Astrocyte of the spinal cord (primary cell): ENCODE measurements around the gene GAS2L2.
"Not testable (repeated sequence)": the region's sequence is repeated elsewhere in the genome, so short reads cannot be mapped to it uniquely, and the experiment has no call there.

Experiments
- DNase-seq: peaks from one replicate; pipeline ENCODE4 v3.0.0; 2011; ENCODE audit warnings: low read depth, low spot score
- H3K4me3 ChIP-seq: 2 replicates; pipeline ENCODE4 v1.5.1; 2011; ENCODE audit warnings: low read depth, mild to moderate bottlenecking, low read length, moderate library complexity
- CTCF ChIP-seq: IDR thresholded peaks from 2 replicates; pipeline ENCODE4 v1.5.1; 2012; ENCODE audit warnings: low read depth, mild to moderate bottlenecking, low read length, inconsistent platforms
- in situ Hi-C: cut with HindIII; loops from 2 replicates; pipeline ENCODE4 v1.10.0; 2017; ENCODE audit warnings: low sequenced_read_pairs

The GAS2L2 gene

GRCh38 chr17:35760587-35760986 lies 7.5 kb upstream of the GAS2L2 start, which contains the start of gene C17orf50:
Gene C17orf50 (plus strand): TSS chr17:35760887. CDS start chr17:35760942, 55 bp downstream.
- no peak for DNase-seq
- no peak for TF ChIP-seq CTCF
- no peak within 1 kb of the TSS for H3K4me3 ChIP-seq
- in situ Hi-C loops, result no loop called here

- TF ChIP-seq CTCF, result no peak
- no peak overlapping the region for H3K4me3 ChIP-seq
- in situ Hi-C loops, result no loop called here
- no peak for DNase-seq
These were observed 4.2 kb upstream of the GAS2L2 start for GRCh38 chr17:35757243-35757642.

GRCh38 chr17:35752471-35752870 lies 568 bp downstream of the GAS2L2 start:
- no peak for TF ChIP-seq CTCF
- no peak for DNase-seq
- H3K4me3 ChIP-seq, result no peak overlapping the region
- in situ Hi-C loops, result no loop called here

GRCh38 chr17:35751541-35751940 lies 1.5 kb downstream of the GAS2L2 start:
- H3K4me3 ChIP-seq, DNase-seq, in situ Hi-C loops: not testable (repeated sequence)

GRCh38 chr17:35750526-35751395 lies 2.3 kb downstream of the GAS2L2 start:
- no peak for DNase-seq
- no peak overlapping the region for H3K4me3 ChIP-seq
- no peak for TF ChIP-seq CTCF
- in situ Hi-C loops, result no loop called here

- in situ Hi-C loops, result no loop called here
- H3K4me3 ChIP-seq, result no peak overlapping the region
- TF ChIP-seq CTCF, result no peak
- no peak for DNase-seq
These were observed 3.3 kb downstream of the GAS2L2 start for GRCh38 chr17:35749560-35750412.

GRCh38 chr17:35748979-35749378 lies 4.1 kb downstream of the GAS2L2 start:
- in situ Hi-C loops, result no loop called here
- no peak for TF ChIP-seq CTCF
- DNase-seq, result no peak
- H3K4me3 ChIP-seq, result no peak overlapping the region
